Measurements from ENCODE around the gene IQGAP1.
"Not testable (repeated sequence)": the region's sequence is repeated elsewhere in the genome, so short reads cannot be mapped to it uniquely, and the experiment has no call there.

Gene IQGAP1

GRCh38 chr15:90414408-90415028 lies 26.5 kb downstream of the IQGAP1 start:
- peak; percentile 53 for ATAC-seq

GRCh38 chr15:90416052-90416451 lies 28.0 kb downstream of the IQGAP1 start:
- ATAC-seq = not testable (repeated sequence)

More at GRCh38 chr15:90414408-90415028, 26.5 kb downstream of the IQGAP1 start:
- TF ChIP-seq CSDC2 (CRISPR knock-in tag; IDR thresholded peaks at IDR 0.05) (peak; percentile 25; the same call in 1 of the 2 replicates), PPARA (CRISPR knock-in tag; IDR thresholded peaks at IDR 0.05; ENCODE audit: borderline replicate concordance) (no peak)

DNA sequence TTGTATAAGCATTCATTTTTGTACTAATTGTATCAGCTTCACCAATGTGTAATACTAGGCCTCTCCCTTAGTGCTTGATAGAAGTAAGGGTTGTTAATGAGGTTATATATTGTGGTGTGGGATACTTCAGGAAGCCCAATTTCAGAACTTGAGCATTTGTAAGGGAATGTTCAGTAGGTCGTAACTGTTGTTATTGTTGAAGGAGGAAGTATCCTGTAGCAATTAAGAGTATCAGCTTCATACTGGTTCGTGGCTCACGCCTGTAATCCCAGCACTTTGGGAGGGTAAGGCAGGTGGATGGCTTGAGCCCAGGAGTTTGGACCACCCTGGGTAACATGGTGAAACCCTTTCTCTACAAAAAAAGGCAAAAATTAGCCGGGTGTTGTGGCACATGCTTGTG lies 30.6 kb downstream of the IQGAP1 start:
- ATAC-seq = no peak
- no peak for TF ChIP-seq ZNF8 (CRISPR knock-in tag; IDR thresholded peaks at IDR 0.05)
- TF ChIP-seq ARNTL (CRISPR knock-in tag; IDR thresholded peaks at IDR 0.05; ENCODE audit: borderline replicate concordance, low read depth) = no peak
- TF ChIP-seq RARB (CRISPR knock-in tag; IDR thresholded peaks at IDR 0.05) = no peak
- no peak for TF ChIP-seq CSDC2 (CRISPR knock-in tag; IDR thresholded peaks at IDR 0.05)
- TF ChIP-seq ZFP3 (CRISPR knock-in tag; IDR thresholded peaks at IDR 0.05) = no peak
- no peak for TF ChIP-seq BACH2 (CRISPR knock-in tag; IDR thresholded peaks at IDR 0.05; ENCODE audit: borderline replicate concordance)
- TF ChIP-seq PPARA (CRISPR knock-in tag; IDR thresholded peaks at IDR 0.05; ENCODE audit: borderline replicate concordance) = no peak
- TF ChIP-seq ZNF565 (CRISPR knock-in tag; conservative IDR thresholded peaks at IDR 0.05; ENCODE audit: low read depth) = no peak
- no peak for TF ChIP-seq ZFP30 (CRISPR knock-in tag; IDR thresholded peaks at IDR 0.05)
- no peak for TF ChIP-seq ZC3H10 (CRISPR knock-in tag; IDR thresholded peaks at IDR 0.05)
- TF ChIP-seq TCF4 (CRISPR knock-in tag; IDR thresholded peaks at IDR 0.05; ENCODE audit: borderline replicate concordance) = no peak
- no peak for TF ChIP-seq ZNF70 (CRISPR knock-in tag; IDR thresholded peaks at IDR 0.05)

DNA sequence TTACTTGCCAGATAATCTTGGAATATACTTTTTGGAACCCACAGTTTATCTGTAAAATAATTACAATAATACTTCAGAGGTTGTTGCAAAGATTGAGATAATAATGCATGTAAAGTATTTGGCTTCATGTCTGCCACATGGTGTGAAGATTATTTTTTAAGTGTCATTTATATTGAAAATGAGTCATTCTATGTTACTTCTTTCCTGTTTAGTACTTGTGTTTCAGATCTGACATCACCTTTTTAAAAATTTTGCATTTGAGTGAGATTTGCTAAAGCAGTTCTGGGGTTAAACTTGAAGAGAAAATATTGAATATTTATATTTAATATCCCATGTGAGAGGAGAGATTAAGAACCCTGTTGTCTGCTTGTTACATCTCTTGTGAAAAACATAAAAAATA lies 31.2 kb downstream of the IQGAP1 start:
- no peak for ATAC-seq
- TF ChIP-seq, protein P1, sequence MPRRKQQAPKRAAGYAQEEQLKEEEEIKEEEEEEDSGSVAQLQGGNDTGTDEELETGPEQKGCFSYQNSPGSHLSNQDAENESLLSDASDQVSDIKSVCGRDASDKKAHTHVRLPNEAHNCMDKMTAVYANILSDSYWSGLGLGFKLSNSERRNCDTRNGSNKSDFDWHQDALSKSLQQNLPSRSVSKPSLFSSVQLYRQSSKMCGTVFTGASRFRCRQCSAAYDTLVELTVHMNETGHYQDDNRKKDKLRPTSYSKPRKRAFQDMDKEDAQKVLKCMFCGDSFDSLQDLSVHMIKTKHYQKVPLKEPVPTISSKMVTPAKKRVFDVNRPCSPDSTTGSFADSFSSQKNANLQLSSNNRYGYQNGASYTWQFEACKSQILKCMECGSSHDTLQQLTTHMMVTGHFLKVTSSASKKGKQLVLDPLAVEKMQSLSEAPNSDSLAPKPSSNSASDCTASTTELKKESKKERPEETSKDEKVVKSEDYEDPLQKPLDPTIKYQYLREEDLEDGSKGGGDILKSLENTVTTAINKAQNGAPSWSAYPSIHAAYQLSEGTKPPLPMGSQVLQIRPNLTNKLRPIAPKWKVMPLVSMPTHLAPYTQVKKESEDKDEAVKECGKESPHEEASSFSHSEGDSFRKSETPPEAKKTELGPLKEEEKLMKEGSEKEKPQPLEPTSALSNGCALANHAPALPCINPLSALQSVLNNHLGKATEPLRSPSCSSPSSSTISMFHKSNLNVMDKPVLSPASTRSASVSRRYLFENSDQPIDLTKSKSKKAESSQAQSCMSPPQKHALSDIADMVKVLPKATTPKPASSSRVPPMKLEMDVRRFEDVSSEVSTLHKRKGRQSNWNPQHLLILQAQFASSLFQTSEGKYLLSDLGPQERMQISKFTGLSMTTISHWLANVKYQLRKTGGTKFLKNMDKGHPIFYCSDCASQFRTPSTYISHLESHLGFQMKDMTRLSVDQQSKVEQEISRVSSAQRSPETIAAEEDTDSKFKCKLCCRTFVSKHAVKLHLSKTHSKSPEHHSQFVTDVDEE (CRISPR knock-in tag; IDR thresholded peaks at IDR 0.05) = no peak
- TF ChIP-seq ZNF8 (CRISPR knock-in tag; IDR thresholded peaks at IDR 0.05) = no peak
- no peak for TF ChIP-seq RARB (CRISPR knock-in tag; IDR thresholded peaks at IDR 0.05)
- no peak for TF ChIP-seq ISL1 (CRISPR knock-in tag; IDR thresholded peaks at IDR 0.05)
- TF ChIP-seq ZFP3 (CRISPR knock-in tag; IDR thresholded peaks at IDR 0.05) = no peak

GRCh38 chr15:90419738-90420406 lies 31.8 kb downstream of the IQGAP1 start:
- ATAC-seq = peak; percentile 94
- TF ChIP-seq, protein P1 (CRISPR knock-in tag; IDR thresholded peaks at IDR 0.05) = no peak
- TF ChIP-seq CSDC2 (CRISPR knock-in tag; IDR thresholded peaks at IDR 0.05) (no peak), SNAI2 (CRISPR knock-in tag; IDR thresholded peaks at IDR 0.05) (no peak), ISL1 (CRISPR knock-in tag; IDR thresholded peaks at IDR 0.05) (0 out of 2 replicates have a peak, but pooled peaks have one; percentile 22), ZNF565 (CRISPR knock-in tag; conservative IDR thresholded peaks at IDR 0.05; ENCODE audit: low read depth) (no peak), PPARA (CRISPR knock-in tag; IDR thresholded peaks at IDR 0.05; ENCODE audit: borderline replicate concordance) (no peak), RARB (CRISPR knock-in tag; IDR thresholded peaks at IDR 0.05) (no peak), TCF4 (CRISPR knock-in tag; IDR thresholded peaks at IDR 0.05; ENCODE audit: borderline replicate concordance) (no peak)

DNA sequence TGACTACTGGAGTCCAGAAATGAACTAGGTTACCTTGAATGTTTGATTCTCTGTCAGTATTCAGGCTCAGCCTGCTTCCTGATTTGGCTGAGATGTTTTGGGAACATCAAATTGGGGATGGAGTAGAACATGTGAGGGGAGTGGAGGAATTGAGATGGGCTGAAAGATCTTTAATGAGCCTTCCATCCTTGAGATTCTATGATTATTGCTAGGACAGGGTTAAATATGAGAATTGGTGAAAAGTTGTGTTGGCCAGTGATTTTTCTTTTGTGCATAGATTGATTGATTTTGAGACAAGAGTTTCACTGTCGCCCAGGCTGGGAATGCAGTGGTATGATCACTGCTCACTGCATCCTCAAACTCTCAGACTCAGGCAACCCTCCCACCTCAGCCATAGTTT lies 32.4 kb downstream of the IQGAP1 start:
- no peak for TF ChIP-seq POU6F1 (CRISPR knock-in tag; IDR thresholded peaks at IDR 0.05; ENCODE audit: borderline replicate concordance, low read depth)
- TF ChIP-seq, protein P1 (CRISPR knock-in tag; IDR thresholded peaks at IDR 0.05) = no peak
- TF ChIP-seq ESRRG (CRISPR knock-in tag; IDR thresholded peaks at IDR 0.05) = no peak
- TF ChIP-seq ZC3H10 (CRISPR knock-in tag; IDR thresholded peaks at IDR 0.05) = no peak
- peak; percentile 19 for ATAC-seq
